GM21423 (cell line): ENCODE measurements around the gene TTC34.

ENCODE experiments used
- ATAC-seq: cut with Tn5 transposase; IDR thresholded peaks from one replicate; pipeline ENCODE4 v1.9.1; 2021; ENCODE audit warnings: mild to moderate bottlenecking, moderate library complexity; ENCODE audit not compliant: unreplicated experiment

The TTC34 gene

DNA sequence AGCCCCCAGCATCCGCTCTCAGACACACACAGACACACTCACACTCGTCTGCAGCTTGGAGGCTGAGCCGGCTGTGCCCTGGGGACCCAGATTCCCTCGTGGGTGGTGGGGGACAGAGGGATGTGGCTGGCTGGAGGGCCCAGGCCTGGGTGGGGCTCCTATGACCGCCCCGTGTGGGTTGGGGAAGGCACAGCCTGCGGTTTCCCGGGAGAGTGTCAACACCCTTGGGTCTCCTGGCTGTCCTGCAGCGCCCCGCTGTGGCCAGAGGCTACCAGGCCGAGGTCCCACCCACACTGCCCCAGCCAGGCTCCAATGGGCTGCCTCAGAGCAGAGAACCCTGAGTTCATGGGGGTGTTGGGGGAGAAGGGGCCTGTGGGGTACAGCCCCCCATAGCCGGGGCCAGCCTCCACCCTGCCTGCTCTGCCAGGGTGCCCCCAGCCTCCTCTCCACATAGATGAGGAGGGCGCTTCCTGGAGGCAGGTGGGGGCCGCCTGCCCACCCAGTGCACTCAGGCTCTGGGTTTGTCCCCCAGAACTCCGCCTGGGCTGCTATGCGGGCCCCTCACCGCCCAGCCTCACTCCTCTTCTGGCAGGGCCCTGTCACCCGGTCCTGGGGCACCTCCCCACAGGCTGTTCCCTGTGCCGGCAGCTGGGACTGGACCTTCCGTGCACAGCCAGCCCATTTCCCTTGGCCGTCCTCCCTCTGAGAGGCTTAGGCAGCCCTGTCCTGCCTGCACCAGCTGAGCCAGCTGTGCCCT lies at the start of gene TTC34:
Gene TTC34, minus strand, starts transcription at position 159 of the 757 bp plus-strand sequence. CDS start 866 bp downstream, outside the sequence.
- ATAC-seq: no peak

DNA sequence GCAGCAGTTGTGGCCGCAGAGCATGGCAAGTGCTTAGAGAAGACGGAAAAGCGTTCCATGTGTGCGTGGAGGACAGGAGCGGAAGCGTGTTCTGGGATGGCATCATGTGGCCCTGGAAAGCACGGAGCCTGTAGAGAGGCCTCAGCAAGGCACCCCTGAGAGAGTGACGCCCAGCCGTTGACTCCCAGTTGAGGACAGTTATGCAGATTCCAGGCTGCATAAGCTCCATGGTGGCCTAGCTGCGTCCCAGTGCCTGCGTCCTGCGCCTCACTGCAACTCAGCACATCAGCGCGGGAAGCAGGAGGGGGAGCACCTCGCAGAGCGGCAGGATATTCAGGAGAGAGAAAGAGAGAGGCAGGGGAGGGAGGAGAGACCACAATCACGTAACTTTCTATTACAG lies 49.0 kb upstream of the TTC34 start:
- no peak for ATAC-seq

- no peak for ATAC-seq
Measured at GRCh38 chr1:2848006-2848670, 46.6 kb upstream of the TTC34 start.

GRCh38 chr1:2847086-2847985 lies 45.8 kb upstream of the TTC34 start:
- ATAC-seq: no peak

GRCh38 chr1:2845869-2846268 lies 44.4 kb upstream of the TTC34 start:
- ATAC-seq: no peak

DNA sequence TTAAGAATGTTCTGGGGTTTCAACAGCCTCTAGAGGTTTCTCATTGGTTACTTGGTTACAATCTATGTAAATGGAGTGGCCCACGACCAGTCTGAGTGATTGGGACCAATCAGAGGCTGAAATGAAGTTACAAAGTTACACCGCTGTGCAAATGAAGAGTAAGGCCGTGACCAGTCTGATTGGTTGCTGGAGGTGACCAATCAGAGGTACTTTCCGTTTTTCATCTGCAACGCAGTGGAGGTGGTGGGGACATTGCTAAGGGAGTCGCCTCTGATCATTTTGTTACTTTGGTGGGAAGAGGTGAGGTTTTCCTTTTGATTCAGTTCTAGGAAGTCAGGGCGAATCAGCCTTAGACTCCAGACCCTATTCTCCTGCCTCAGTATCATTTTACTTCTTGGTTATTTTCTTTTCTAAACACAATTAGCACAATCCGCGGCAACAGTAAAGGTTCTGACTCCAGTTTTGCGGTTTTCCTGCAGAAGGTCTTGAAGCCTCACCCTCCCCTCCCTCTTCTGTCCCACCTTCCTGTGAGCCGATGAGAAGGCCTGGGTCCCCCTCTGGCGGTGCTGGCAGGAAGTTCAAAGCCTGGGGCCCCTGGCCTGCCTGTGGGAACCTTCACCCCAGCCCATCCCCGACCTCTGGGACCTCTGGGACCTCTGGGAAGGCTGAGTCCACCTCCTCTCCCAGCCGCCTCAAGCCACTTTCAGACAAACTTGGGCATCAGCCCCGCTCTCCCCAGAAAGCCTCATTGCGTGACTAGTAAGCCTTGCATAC lies 38.7 kb upstream of the TTC34 start:
- no peak for ATAC-seq

GRCh38 chr1:2837823-2838222 lies 36.3 kb upstream of the TTC34 start:
- ATAC-seq: no peak

- no peak for ATAC-seq
Measured at GRCh38 chr1:2837316-2837715, 35.8 kb upstream of the TTC34 start.

- no peak for ATAC-seq
Measured at GRCh38 chr1:2836333-2836970, 35.0 kb upstream of the TTC34 start.

GRCh38 chr1:2835650-2836159 lies 34.2 kb upstream of the TTC34 start:
- no peak for ATAC-seq

DNA sequence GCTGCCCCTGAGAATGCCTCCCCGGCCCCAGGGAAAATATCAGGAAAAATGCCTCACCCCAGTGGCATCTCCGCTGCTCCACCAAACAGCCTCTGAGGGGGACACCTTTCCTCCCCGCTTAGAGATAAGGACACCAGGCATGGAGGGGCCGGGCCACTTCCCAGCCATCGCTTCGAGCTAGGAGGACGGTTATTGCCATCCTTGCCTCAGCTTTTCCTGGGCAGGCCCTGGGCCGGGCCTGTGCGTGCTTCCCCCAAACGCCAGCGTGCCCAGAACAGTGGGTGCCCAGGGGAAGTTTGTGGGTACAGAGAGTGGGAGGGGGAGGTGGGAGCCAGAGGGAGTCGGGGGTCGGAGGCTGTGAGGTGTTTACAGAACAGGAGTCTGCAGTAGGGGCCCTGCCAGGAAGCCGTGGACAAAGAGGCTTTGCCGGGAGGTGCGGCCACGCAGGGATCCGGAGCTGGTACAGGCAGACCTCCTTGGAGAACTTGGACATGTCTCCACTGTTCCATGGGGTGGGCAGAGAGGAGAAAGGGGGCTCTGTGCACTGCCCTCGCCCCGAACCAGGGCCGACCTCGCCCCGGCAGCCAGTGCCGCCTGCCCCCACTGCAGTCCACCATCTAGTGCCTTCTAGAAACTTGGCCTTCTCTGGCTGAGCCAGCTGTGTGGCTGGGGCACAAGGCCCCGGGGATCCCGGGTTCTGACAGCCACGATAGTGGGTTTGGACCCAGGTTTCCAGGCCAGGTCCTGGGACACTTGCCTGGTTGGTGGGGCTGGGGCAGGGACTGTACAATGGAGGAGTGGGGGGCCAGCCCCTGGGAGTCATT lies 33.5 kb upstream of the TTC34 start:
- no peak for ATAC-seq

GRCh38 chr1:2834146-2834475 lies 32.6 kb upstream of the TTC34 start:
- no peak for ATAC-seq

DNA sequence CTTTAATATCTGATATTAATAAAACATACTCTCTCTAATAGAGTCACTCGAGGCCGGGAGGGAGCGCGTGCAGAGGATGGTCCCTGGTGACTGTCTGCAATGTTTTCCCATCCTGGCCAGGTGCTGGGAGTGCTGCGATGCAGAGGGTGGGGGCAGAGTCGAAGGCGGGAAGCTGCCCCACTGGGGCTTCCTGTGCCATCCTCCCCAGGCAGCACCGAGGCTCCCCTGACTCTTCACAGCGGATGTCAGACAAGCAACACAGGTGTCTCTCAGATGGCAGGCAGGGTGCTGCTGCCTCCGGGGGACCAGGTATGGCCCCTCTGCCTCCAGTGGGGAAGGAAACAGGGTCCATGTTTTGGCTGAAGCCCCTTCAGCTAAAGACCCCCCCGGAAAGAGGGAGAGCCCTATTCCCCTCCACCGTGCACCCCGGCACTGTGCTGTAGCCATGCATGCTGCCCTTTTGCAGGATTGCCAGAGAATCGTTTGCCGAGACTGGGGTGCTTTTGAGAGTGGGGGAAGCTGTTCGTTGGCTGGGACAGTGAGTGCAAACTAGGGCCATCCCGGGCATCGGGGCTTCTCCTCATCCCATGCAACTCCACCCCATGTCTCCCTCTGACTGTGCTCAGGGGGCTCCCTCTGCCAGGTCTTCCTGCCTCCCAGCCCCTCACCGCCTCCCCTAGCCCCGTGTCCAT lies 32.1 kb upstream of the TTC34 start:
- no peak for ATAC-seq

- ATAC-seq: no peak
Measured at GRCh38 chr1:2832506-2833453, 31.3 kb upstream of the TTC34 start.

- ATAC-seq: no peak
Measured at GRCh38 chr1:2831596-2832212, 30.2 kb upstream of the TTC34 start.

DNA sequence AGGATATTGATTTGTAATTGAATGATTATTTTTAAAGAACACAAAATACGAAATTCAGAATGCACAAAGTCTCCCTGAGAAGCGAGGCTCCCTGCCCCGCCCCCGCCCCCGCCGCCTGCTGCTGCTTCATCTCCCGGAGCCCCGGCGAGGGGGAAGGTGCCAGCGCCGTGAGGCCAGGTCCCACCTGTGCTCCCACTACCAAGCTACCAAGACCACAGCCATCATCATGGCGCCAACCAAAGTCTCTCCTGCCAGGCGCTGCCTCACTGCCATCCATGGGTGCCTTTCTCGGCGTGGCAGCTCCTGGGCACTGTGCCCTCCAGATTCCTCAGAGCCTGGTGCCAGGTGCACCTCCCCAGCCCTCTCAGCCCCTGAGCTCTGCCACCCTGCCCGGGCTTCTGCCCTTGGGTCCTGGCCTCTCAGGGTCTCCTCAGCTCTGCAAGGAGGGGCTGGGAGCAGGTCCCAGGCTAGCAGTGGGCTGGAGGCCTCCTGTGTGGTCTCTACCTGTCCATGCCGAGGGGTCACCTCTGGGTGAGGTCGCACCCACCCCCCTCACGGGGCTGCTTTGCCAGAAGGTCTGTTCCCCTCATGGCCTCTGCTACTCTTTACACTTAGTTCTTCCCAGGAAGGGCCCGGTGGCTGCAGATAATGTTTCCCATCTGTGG lies 29.4 kb upstream of the TTC34 start:
- no peak for ATAC-seq
